GM21528 (cell line): ENCODE results near the gene FBXO42.
"Not testable (repeated sequence)": the region's sequence is repeated elsewhere in the genome, so short reads cannot be mapped to it uniquely, and the experiment has no call there.

ENCODE experiments used
- ATAC-seq: cut with Tn5 transposase; IDR thresholded peaks from one replicate; pipeline ENCODE4 v1.9.1; 2021; ENCODE audit warnings: mild to moderate bottlenecking, moderate library complexity; ENCODE audit not compliant: unreplicated experiment, low FRiP score

Gene FBXO42

GRCh38 chr1:16222716-16223115, 129.6 kb downstream of the FBXO42 start:
- ATAC-seq, result not testable (repeated sequence)

- ATAC-seq, result no peak
Measured at GRCh38 chr1:16221499-16221898, 130.8 kb downstream of the FBXO42 start.

- no peak for ATAC-seq
Measured at GRCh38 chr1:16219968-16220500, 132.2 kb downstream of the FBXO42 start.

GRCh38 chr1:16218674-16219071, 133.6 kb downstream of the FBXO42 start:
- ATAC-seq, result no peak

- ATAC-seq, result no peak
Measured at GRCh38 chr1:16218014-16218673, 134.1 kb downstream of the FBXO42 start.

GRCh38 chr1:16217061-16217785, 135.1 kb downstream of the FBXO42 start:
- peak; percentile 85 for ATAC-seq

GRCh38 chr1:16215882-16216753, 136.2 kb downstream of the FBXO42 start:
- no peak for ATAC-seq

- not testable (repeated sequence) for ATAC-seq
Measured at GRCh38 chr1:16215240-16215639, 137.0 kb downstream of the FBXO42 start.

- ATAC-seq, result not testable (repeated sequence)
Measured at GRCh38 chr1:16213544-16213943, 138.7 kb downstream of the FBXO42 start.

- ATAC-seq, result no peak
Measured at GRCh38 chr1:16213013-16213412, 139.3 kb downstream of the FBXO42 start.

- ATAC-seq, result no peak
Measured at GRCh38 chr1:16212251-16212961, 139.9 kb downstream of the FBXO42 start, which contains the start of gene ARHGEF19. ARHGEF19 (minus strand) TSS chr1:16212652; CDS start chr1:16209054, 3,598 bp downstream.

GRCh38 chr1:16211824-16212223, 140.5 kb downstream of the FBXO42 start:
- ATAC-seq, result no peak

GRCh38 chr1:16210581-16210980, 141.7 kb downstream of the FBXO42 start:
- ATAC-seq, result no peak

GRCh38 chr1:16209847-16210407, 142.4 kb downstream of the FBXO42 start:
- no peak for ATAC-seq

- ATAC-seq, result no peak
Measured at GRCh38 chr1:16209132-16209846, 143.0 kb downstream of the FBXO42 start.

- no peak for ATAC-seq
Measured at GRCh38 chr1:16208270-16208987, 143.9 kb downstream of the FBXO42 start.

GRCh38 chr1:16207318-16208269, 144.7 kb downstream of the FBXO42 start:
- ATAC-seq, result no peak
